CD4-positive, alpha-beta memory T cell (primary cell): Measurements from ENCODE around the gene HOXA2. TPM values are rescaled to one million over a fixed set of nuclear protein-coding genes. Genes with fewer than 3 reads are reported as not detected.

Experiments used
- CTCF ChIA-PET: fragments of 350-600 bp; sonication (Branson Sonifier 250); formaldehyde crosslinking; loops from one replicate; lab custom pipeline; 2021; ENCODE audit warnings: inconsistent platforms; ENCODE audit not compliant: partially characterized antibody; lab: Charles Lee
- POLR2A ChIA-PET: fragments of 350-600 bp; sonication (Branson Sonifier 250); formaldehyde crosslinking; loops from one replicate; lab custom pipeline; 2021; ENCODE audit not compliant: partially characterized antibody; lab: Charles Lee
- DNase-seq, 5 donors: peaks; one replicate each; pipeline versions ENCODE4 v3.0.0 to v3.0.0-alpha.2; 2020 to 2022; ENCODE audit warnings: mixed read lengths in 1 of 5
- H3K27ac ChIP-seq: one replicate; pipeline ENCODE4 v1.7.0; 2013; ENCODE audit warnings: low read depth, low read length
- H3K27me3 ChIP-seq: 2 replicates; pipeline ENCODE4 v1.7.0; 2013; ENCODE audit warnings: mild to moderate bottlenecking, low read length, moderate library complexity; ENCODE audit not compliant: insufficient read depth
- H3K36me3 ChIP-seq: 2 replicates; pipeline ENCODE4 v1.7.0; 2013; ENCODE audit warnings: mild to moderate bottlenecking, low read length, moderate library complexity; ENCODE audit not compliant: insufficient read depth
- H3K4me1 ChIP-seq: 2 replicates; pipeline ENCODE4 v1.7.0; 2013; ENCODE audit warnings: mild to moderate bottlenecking, low read length, moderate library complexity; ENCODE audit not compliant: insufficient read depth
- H3K4me3 ChIP-seq, 2 donors: one replicate each; pipeline ENCODE4 v1.7.0; 2013; ENCODE audit warnings: low read length in 2 of 2, mild to moderate bottlenecking in 1 of 2
- H3K9me3 ChIP-seq, 2 donors: one replicate each; pipeline ENCODE4 v1.7.0; 2013; ENCODE audit warnings: low read length in 2 of 2, control low read depth in 1 of 2; ENCODE audit not compliant: control insufficient read depth in 1 of 2
- H3K27ac Mint-ChIP-seq, 7 donors: one replicate each; pipeline ENCODE4 v1.8.0; 2020 to 2021; ENCODE audit warnings: mixed read lengths in 7 of 7, mild to moderate bottlenecking in 6 of 7, inconsistent platforms in 3 of 7, moderate library complexity in 3 of 7
- H3K27me3 Mint-ChIP-seq, 2 donors: one replicate each; pipeline ENCODE4 v1.8.0; 2020 to 2021; ENCODE audit warnings: mixed read lengths in 2 of 2
- H3K36me3 Mint-ChIP-seq, 2 donors: one replicate each; pipeline ENCODE4 v1.8.0; 2020 to 2021; ENCODE audit warnings: mixed read lengths in 2 of 2, inconsistent platforms in 1 of 2, mild to moderate bottlenecking in 1 of 2
- H3K4me1 Mint-ChIP-seq, 4 donors: one replicate each; pipeline ENCODE4 v1.8.0; 2020 to 2021; ENCODE audit warnings: mixed read lengths in 4 of 4, mild to moderate bottlenecking in 1 of 4
- H3K4me3 Mint-ChIP-seq, 8 donors: one replicate each; pipeline ENCODE4 v1.8.0; 2020 to 2021; ENCODE audit warnings: mixed read lengths in 8 of 8, mild to moderate bottlenecking in 7 of 8, moderate library complexity in 6 of 8, inconsistent platforms in 3 of 8
- H3K9me3 Mint-ChIP-seq, 8 donors: one replicate each; pipeline ENCODE4 v1.8.0; 2020 to 2021; ENCODE audit warnings: mixed read lengths in 8 of 8, mild to moderate bottlenecking in 5 of 8, inconsistent platforms in 3 of 8, moderate library complexity in 1 of 8
- intact Hi-C: fragments of 100-400 bp; cut with micrococcal nuclease; formaldehyde crosslinking; loops from one replicate; pipeline ENCODE4 v1.15.1; 2023
- polyA plus RNA-seq, 2 donors: library from polyadenylated mRNA; unstranded; fragments of 300-500 nt; fragmentation: Illumina TruSeq; gene quantifications; one replicate each; pipeline ENCODE4 v1.2.3, GENCODE V29; 2021
- total RNA-seq, 2 experiments: library from RNA; stranded (reverse); gene quantifications; one replicate each; pipeline ENCODE4 v1.2.3, GENCODE V29; 2021

Gene HOXA2
- total and polyA plus RNA-seq, 4 experiments from 2014 or later = not detected

GRCh38 chr7:27122077-27122910, 19.8 kb upstream of the HOXA2 start:
- Mint-ChIP-seq H3K4me1 (no peaks in the 10 kb centered on the region), H3K27me3 (peaks cover 20 to 31% of the 10 kb centered on the region in 2 donors), H3K4me3 (no peak overlapping the region), H3K27ac (no peak overlapping the region), H3K9me3 (no peaks in the 10 kb centered on the region), H3K36me3 (no peaks in the 10 kb centered on the region)
- intact Hi-C loops = no loop called here
- no peaks in the 10 kb centered on the region for H3K36me3 ChIP-seq
- H3K4me3 ChIP-seq = no peak overlapping the region
- CTCF ChIA-PET = no interaction called here
- no peak for DNase-seq
- no peaks in the 10 kb centered on the region for H3K4me1 ChIP-seq
- POLR2A ChIA-PET = no interaction called here
- no peak overlapping the region for H3K27ac ChIP-seq
- no peaks in the 10 kb centered on the region for H3K9me3 ChIP-seq
- H3K27me3 ChIP-seq = peaks cover 4% of the 10 kb centered on the region

DNA sequence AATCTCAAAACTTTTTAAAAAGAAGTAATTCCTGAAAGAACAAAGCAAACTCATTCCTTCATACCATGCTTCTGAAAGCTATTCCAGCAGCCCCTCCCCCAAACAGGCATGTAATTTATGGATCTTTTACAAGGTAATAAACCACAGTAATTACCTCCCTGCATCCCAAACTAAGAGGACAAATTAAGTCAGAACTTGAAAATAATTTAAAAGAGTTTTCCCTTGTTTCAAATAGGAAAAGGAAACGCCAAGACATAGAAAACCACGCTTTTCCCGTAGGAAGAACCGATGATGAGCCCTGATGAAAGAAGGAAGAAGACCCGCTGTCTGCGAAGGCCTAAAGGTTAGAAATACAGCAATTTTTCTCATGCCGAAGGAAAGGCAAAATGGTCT, 19.2 kb upstream of the HOXA2 start:
- Mint-ChIP-seq H3K9me3 (no peaks in the 10 kb centered on the region), H3K36me3 (no peaks in the 10 kb centered on the region), H3K4me1 (no peaks in the 10 kb centered on the region), H3K4me3 (no peak overlapping the region), H3K27ac (no peak overlapping the region), H3K27me3 (peaks cover 16 to 25% of the 10 kb centered on the region in 2 donors)
- no peaks in the 10 kb centered on the region for H3K36me3 ChIP-seq
- DNase-seq = no peak
- intact Hi-C loops = no loop called here
- H3K4me1 ChIP-seq = no peaks in the 10 kb centered on the region
- peaks cover 4% of the 10 kb centered on the region for H3K27me3 ChIP-seq
- ChIA-PET POLR2A (no interaction called here), CTCF (no interaction called here)
- no peak overlapping the region for H3K4me3 ChIP-seq
- no peak overlapping the region for H3K27ac ChIP-seq
- no peaks in the 10 kb centered on the region for H3K9me3 ChIP-seq

DNA sequence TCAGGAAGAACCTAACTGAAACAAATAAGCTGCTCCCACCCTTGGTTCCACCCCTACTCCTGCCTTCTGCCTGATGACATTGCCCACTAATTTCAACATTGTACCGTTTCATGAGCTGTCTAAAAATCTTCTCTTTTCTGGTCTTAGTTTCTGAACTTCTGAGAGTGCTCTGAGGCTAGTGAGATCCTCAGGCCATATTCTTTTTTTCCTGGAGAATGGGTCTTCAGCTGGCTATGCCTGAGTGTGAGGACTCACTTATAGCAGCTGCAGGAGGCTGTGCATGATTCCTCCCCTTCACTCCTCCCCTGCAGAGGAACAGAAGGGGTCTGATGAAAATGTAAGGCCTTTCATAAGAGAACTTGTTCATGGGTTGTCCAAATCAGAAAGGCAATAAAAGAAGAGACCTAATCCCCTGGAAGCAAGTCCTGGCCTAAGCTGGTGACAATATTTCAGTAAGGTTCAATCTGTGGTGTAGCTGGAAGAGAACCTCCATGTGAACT, 17.0 kb upstream of the HOXA2 start:
- H3K4me1 ChIP-seq = no peaks in the 10 kb centered on the region
- Mint-ChIP-seq H3K36me3 (no peaks in the 10 kb centered on the region), H3K4me1 (no peaks in the 10 kb centered on the region), H3K4me3 (no peak overlapping the region), H3K9me3 (no peaks in the 10 kb centered on the region), H3K27me3 (peaks cover 8 to 9% of the 10 kb centered on the region in 2 donors), H3K27ac (no peak overlapping the region)
- H3K27me3 ChIP-seq = no peaks in the 10 kb centered on the region
- H3K9me3 ChIP-seq = no peaks in the 10 kb centered on the region
- no peaks in the 10 kb centered on the region for H3K36me3 ChIP-seq
- DNase-seq = no peak
- intact Hi-C loops = no loop called here
- ChIA-PET POLR2A (no interaction called here), CTCF (interaction anchor here (0.7 to 1.2 kb wide), 3 partner anchors 14 to 31 kb away, joined by 3 read pairs; partner anchors contain the start of gene HOXA5)
- no peak overlapping the region for H3K27ac ChIP-seq
- no peak overlapping the region for H3K4me3 ChIP-seq

DNA sequence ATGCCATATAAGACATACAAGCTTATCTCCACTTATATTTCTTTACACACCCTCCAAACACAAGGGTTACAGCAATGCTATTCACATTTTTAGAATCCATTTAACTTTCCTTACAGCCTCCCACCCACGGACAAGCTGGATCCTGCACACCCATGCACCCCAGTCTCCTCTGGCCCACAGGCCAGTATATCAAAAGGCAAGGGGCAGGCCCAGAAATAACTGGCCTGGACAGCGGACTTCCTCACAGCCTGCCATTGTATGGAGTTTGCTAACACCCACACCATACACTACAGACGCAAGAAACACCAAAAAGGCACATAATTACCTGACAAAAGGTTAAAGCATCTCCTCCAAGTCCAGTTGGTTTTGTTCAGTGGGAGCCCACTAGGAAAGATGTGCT, 16.1 kb upstream of the HOXA2 start:
- ChIA-PET POLR2A (no interaction called here), CTCF (interaction anchor here (0.7 to 0.9 kb wide), 2 partner anchors 13 to 42 kb away, joined by 3 to 4 read pairs; no protein-coding TSS in a partner anchor)
- Histone ChIP-seq H3K4me1 (no peaks in the 10 kb centered on the region), H3K9me3 (no peaks in the 10 kb centered on the region), H3K27me3 (no peaks in the 10 kb centered on the region), H3K27ac (no peak overlapping the region), H3K4me3 (no peak overlapping the region), H3K36me3 (no peaks in the 10 kb centered on the region)
- Mint-ChIP-seq H3K4me3 (no peak overlapping the region), H3K9me3 (no peaks in the 10 kb centered on the region), H3K4me1 (no peaks in the 10 kb centered on the region), H3K27ac (no peak overlapping the region), H3K27me3 (peaks cover 3 to 9% of the 10 kb centered on the region in 2 donors), H3K36me3 (no peaks in the 10 kb centered on the region)
- no peak for DNase-seq
- intact Hi-C loops = no loop called here

DNA sequence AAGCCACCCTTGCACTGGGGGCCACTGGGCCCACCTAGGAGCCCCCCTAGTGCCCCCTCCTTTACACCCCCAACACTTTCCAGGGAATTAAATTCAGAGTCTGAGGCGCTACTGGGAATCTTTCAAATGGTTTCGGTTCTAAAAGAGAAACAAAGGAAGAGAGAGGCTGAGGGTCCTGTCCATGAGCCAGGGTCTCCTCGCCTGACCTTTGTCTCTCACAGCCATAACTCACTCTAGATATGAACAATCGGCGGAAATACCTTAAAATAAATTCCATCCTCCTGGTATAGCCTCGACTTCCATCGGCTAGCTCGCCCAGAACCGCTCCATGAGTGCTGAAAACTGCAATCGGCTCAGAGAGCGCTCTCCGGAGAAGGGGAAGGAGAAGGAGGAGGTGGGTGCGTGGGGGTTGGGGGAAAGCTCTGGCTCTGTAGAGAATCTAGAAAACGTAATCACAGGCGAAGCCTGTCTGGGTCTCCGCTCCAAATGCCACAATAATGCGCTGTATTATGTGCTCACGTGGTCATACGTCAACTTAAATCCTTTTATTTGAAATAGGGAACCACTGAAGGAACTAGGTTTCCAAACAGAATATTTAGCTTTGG, 15.5 kb upstream of the HOXA2 start:
- no peak for DNase-seq
- H3K4me1 Mint-ChIP-seq = no peaks in the 10 kb centered on the region
- CTCF ChIA-PET = interaction anchor here (0.9 kb wide), 1 partner anchor 43 kb away, joined by 4 read pairs; no protein-coding TSS in a partner anchor
- intact Hi-C loops = no loop called here
- no peaks in the 10 kb centered on the region for H3K9me3 Mint-ChIP-seq
- H3K36me3 ChIP-seq = no peaks in the 10 kb centered on the region
- peaks cover 7 to 9% of the 10 kb centered on the region in 2 donors for H3K27me3 Mint-ChIP-seq
- H3K27ac Mint-ChIP-seq = no peak overlapping the region
- no peak overlapping the region for H3K4me3 Mint-ChIP-seq
- H3K36me3 Mint-ChIP-seq = no peaks in the 10 kb centered on the region
- no peak overlapping the region for H3K4me3 ChIP-seq
- no peaks in the 10 kb centered on the region for H3K9me3 ChIP-seq
- H3K27me3 ChIP-seq = no peaks in the 10 kb centered on the region
- POLR2A ChIA-PET = no interaction called here
- no peak overlapping the region for H3K27ac ChIP-seq
- no peaks in the 10 kb centered on the region for H3K4me1 ChIP-seq

DNA sequence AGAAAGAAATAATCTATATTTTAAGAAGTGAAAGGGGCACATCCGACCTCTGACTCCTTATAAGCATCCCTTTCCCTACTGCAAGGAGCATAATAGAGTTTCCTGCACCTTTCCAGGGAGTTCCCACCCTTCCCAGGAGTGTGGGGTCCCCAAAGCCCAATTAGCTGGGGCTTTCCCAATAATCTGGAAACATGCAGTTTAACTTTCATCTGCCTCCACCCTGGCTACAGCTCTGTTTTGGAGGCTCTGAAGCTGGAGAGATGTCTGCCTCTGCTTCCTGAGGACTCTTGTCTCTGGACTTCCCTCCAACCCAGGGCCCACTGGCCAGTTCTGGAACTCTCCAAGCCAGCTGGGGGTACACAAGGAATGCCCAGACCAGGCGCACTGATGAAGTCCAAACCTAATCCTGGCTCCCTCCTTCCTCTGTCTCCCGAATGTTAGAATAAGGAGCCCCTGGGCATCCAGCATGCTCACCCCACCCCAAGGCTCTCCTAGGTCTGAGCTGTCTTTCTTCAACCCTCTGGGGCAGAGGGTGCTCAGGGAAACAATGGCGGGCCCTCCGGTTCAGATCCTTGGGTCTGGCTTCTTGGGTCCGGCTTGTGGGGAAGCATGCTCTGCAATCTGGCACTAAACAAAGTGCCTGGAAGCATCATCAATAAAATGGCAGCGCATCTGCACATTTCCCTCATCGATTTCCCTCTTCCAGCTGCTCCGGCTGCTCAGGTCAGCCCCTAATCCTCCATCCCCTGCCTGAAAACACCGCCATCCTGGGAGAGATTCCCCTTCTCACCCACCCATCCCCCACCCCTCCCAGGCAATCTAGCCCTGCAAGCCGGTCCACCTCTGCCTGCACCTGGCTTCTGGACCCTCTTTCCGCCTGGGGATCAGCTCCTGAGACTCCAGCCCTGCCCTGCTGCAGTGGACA, 14.7 kb upstream of the HOXA2 start:
- no peak overlapping the region for H3K4me3 ChIP-seq
- no peaks in the 10 kb centered on the region for H3K36me3 Mint-ChIP-seq
- H3K27me3 ChIP-seq = no peaks in the 10 kb centered on the region
- no peaks in the 10 kb centered on the region for H3K9me3 Mint-ChIP-seq
- POLR2A ChIA-PET = no interaction called here
- no peaks in the 10 kb centered on the region for H3K4me1 ChIP-seq
- CTCF ChIA-PET = no interaction called here
- intact Hi-C loops = no loop called here
- no peak overlapping the region for H3K27ac ChIP-seq
- no peaks in the 10 kb centered on the region for H3K36me3 ChIP-seq
- no peak overlapping the region for H3K4me3 Mint-ChIP-seq
- H3K27me3 Mint-ChIP-seq = peaks cover 7 to 9% of the 10 kb centered on the region in 2 donors
- DNase-seq = no peak
- no peaks in the 10 kb centered on the region for H3K9me3 ChIP-seq
- H3K4me1 Mint-ChIP-seq = no peaks in the 10 kb centered on the region
- H3K27ac Mint-ChIP-seq = no peak overlapping the region
